ENCODE data around the gene WRAP73. TPM values are rescaled to one million over a fixed set of nuclear protein-coding genes. Genes with fewer than 3 reads are reported as not detected.
"Not testable (repeated sequence)": the region's sequence is repeated elsewhere in the genome, so short reads cannot be mapped to it uniquely, and the experiment has no call there.

Gene WRAP73
- polyA plus RNA-seq, 4 donors: 17.4 to 27.7 (median 20.3) TPM

DNA sequence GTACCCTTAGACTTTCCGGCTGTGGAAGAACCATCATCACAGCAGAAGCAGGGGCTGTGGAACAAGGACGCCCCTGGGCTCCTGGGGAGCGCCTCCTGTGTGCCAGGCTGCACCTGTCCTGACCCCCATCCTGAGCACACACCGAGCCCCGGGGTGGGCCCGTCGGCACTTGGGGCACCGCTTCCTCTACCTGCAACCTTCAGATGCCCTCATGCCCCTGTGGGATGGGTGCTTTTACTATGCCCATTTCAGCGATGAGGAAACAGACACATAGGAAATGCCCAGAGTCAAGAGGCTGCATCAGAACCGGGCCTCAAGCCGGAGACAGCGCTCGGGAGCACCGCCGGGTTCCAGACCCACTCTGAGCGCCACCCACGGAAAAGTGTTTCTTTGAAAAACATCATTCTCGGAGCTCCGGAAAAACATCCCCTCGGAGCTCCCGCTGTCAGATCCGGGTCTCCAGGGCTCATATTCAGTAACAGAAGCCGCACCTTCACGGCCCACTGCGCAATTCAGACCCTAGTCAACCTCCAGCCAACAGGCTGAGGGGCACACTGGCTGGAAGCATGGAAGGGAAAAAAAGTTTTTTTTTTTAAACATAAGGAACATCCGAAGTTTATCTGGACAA lies 17.1 kb downstream of the WRAP73 start:
- DNase-seq (ENCODE audit: low read depth in 4 of 4, low spot score in 2 of 4): no peak

GRCh38 chr1:3632298-3632697 lies 17.6 kb downstream of the WRAP73 start:
- DNase-seq (ENCODE audit: low read depth in 4 of 4, low spot score in 2 of 4): no peak

DNA sequence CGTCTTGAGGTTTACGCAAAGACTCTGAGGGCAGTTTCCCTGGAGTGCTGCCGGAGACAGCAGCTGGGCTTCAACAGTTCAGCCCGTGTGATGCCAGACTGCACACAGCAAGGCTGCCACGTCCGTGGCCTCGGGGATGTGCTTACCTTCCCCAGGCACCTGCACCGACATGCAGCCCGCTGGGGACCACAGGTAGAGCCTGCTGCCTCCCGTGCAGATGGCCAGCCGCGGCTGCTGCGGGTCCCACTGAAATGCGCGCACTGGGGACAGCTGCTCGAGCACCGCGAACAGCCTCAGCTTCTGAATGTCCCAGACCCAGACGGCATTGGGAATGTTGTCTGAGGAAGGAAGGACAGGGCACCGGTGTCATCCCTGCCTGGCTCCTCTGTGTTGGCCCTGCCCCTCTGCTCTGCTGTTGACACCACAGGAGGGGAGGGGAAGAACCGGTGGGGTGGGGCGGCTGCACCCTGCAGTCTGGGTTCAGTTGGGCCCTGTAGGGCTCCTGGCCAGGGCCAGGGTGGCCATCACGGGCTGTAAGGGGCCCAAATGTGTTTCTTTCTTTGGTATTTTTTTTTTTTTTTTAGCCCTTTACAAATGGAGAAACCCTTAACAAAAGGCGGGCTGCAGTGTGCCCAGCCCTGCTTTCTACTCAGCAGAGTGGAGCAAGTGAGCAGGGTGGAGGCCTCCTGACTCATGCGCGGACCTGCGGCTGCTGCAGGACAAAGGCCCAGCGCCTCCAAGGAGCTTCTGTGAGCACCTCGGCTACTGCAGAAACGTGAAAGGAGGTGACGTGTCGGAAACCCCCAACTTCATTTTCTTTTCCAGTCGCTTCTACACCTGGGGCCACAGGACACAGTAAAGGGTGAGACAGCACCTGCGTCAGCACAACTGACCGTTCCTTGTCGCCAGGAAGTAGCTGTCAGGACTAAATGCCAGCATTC lies 18.3 kb downstream of the WRAP73 start:
- no peak for DNase-seq (ENCODE audit: low read depth in 4 of 4, low spot score in 2 of 4)

- no peak for DNase-seq (ENCODE audit: low read depth in 4 of 4, low spot score in 2 of 4)
Measured at GRCh38 chr1:3630914-3631313, 19.0 kb downstream of the WRAP73 start.

DNA sequence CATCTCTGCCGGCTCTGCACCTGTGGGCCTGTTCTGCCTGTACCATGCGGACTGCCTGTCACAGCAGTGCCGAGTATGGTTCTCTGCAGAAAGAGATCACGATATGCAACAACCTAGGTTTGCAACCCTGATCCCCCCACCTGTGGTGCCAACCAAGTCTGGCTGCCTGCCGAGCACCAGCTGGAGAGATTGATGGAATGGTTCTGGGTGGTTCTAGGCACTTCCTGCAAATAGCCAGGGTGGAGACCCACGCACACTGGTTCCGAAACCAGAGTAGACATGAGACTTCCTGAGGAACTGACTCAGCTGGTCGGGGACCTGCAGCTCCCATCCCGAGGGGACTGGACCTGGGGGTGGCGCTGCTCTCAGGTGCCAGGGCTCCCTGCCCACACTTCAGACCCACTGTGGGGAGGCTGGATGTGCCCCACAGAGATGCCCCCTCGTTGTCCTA lies 19.7 kb downstream of the WRAP73 start:
- DNase-seq (ENCODE audit: low read depth in 4 of 4, low spot score in 2 of 4): no peak

- no peak for DNase-seq (ENCODE audit: low read depth in 4 of 4, low spot score in 2 of 4)
Measured at GRCh38 chr1:3629561-3630160, 20.2 kb downstream of the WRAP73 start.

GRCh38 chr1:3628445-3628844 lies 21.5 kb downstream of the WRAP73 start:
- no peak for DNase-seq (ENCODE audit: low read depth in 4 of 4, low spot score in 2 of 4)

GRCh38 chr1:3627515-3628253 lies 22.2 kb downstream of the WRAP73 start:
- DNase-seq (ENCODE audit: low read depth in 4 of 4, low spot score in 2 of 4): no peak

GRCh38 chr1:3626025-3626424 lies 23.9 kb downstream of the WRAP73 start:
- no peak for DNase-seq (ENCODE audit: low read depth in 4 of 4, low spot score in 2 of 4)

DNA sequence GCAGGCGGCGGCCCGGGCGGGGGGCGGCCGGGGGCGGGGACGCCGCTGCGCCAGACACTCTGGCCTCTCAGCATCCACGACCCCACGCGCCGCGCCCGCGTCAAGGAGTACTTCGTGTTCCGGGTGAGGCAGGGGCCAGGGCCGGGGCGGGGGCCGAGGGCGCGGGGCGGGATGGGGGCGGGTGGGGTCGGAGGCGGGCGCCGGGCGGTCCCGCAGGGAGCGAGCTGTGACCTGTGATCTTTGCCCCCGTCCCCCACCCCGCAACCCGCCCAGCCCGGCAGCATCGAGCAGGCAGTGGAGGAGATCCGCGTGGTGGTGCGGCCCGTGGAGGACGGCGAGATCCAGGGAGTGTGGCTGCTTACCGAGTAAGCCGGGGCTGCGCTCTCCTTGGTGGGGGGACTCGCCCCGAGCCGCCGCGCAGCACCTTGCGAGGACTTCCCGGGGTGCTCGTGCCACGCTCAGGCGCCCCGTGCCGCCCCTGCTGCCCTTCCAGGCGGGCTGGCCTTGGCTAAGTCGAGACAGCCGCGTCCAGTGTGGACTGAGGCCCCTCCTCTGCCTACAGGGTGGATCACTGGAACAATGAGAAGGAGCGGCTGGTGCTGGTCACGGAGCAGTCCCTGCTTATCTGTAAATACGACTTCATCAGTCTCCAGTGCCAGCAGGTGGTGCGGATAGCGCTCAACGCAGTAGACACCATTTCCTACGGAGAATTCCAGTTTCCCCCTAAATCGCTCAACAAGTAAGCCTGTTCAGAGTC lies 24.6 kb downstream of the WRAP73 start:
- DNase-seq (ENCODE audit: low read depth in 4 of 4, low spot score in 2 of 4): no peak

DNA sequence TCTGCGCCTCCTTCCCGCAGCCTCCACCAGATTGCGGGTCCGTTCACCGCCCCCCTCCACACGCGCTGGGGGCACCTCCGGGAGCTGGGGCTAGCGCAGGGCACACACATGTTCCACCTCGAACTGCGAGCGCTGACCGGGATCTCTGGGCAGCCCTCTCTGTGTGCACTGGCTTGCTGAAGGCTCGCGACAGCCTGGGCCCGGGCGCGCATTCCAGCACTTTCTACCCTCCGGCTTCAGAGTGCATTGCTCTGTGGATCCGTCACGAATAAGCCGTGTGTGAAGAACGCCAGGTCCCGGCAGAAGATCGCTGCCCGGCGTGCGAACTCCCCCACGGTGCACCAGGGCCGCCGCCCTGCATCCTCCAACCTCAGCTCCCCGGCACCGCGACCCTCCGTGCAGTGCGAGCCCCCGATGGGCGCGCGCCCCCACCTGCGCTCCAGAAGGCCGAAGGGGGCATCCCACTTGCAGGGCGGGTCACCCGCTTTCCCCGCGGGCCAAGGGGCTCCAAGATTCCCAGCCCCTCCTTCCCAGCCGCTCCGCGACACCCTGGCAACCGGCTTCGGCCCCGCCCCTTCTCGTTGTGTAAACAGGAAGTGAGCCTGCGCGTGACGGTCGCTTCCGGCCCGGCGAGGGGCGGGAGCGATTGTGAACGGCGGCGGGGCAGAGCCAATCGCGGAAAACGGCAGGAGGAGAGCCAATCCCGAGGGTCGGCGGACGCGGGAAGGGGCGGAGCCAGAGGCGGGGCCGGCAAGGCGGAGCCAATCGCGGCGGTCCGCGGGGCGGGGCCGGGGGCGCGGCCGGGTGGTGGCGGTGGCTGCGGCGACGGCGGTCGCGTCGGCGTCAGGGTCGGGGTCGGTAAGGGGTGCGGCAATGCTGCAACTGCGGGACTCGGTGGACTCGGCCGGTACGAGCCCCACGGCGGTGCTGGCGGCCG lies 25.4 kb downstream of the WRAP73 start, which contains the start of gene TPRG1L:
Gene TPRG1L (plus strand): TSS at position 816 of the 937 bp plus-strand sequence. CDS start 58 bp downstream, at position 874.
- DNase-seq (ENCODE audit: low read depth in 4 of 4, low spot score in 2 of 4): peak in 3 of 4 donors; percentile 92 to 96 (median 93)

- no peak for DNase-seq (ENCODE audit: low read depth in 4 of 4, low spot score in 2 of 4)
Measured at GRCh38 chr1:3623441-3624199, 26.3 kb downstream of the WRAP73 start.

DNA sequence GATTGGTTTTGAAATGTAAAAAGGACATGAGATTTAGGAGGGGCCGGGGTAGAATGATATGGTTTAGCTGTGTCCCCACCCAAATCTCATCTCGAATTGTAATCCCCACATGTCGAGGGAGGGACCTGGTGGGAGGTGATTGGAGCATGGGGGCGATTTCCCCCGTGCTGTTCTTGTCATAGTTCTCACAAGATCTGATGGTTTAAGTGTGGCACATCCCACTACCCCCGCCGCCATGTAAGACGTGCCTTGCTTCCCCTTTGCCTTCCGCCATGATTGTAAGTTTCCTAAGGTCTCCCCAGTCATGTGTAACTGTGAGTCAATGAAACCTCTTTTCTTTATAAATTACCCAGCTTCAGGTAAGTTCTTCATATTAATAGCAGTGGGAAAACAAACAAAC lies 27.8 kb downstream of the WRAP73 start:
- not testable (repeated sequence) for DNase-seq (ENCODE audit: low read depth in 4 of 4, low spot score in 2 of 4)

DNA sequence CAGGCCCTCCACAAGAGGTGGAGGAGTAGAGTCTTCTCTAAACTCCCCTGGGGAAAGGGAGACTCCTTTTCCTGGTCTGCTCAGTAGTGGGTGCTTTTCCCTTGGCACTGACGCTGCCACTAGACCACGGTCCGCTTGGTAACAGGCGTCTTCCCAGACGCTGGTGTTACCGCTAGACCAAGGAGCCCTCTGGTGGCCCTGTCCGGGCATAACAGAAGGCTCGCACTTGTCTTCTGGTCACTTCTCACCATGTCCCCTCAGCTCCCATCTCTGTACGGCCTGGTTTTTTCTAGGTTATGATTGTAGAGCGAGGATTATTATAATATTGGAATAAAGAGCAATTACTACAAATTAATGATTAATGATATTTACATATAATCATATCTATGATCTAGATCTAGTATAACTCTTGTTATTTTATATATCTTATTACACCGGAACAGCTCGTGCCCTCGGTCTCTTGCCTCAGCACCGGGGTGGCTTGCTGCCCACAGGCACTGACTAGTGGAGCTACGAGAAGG lies 28.7 kb downstream of the WRAP73 start:
- not testable (repeated sequence) for DNase-seq (ENCODE audit: low read depth in 4 of 4, low spot score in 2 of 4)

DNA sequence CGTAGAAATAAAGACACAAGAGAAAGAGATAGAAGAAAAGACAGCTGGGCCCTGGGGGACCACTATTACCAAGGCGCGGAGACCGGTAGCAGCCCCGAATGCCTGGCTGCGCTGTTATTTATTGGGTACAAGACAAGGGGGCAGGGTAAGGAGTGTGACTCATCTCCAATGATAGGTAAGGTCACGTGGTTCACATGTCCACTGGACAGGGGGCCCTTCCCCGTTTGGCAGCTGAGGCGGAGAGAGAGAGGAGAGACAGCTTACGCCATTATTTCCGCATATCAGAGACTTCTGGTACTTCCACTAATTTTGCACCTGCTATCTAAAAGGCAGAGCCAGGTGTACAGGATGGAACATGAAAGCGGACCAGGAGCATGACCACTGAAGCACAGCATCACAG lies 29.2 kb downstream of the WRAP73 start:
- no peak for DNase-seq (ENCODE audit: low read depth in 4 of 4, low spot score in 2 of 4)

DNA sequence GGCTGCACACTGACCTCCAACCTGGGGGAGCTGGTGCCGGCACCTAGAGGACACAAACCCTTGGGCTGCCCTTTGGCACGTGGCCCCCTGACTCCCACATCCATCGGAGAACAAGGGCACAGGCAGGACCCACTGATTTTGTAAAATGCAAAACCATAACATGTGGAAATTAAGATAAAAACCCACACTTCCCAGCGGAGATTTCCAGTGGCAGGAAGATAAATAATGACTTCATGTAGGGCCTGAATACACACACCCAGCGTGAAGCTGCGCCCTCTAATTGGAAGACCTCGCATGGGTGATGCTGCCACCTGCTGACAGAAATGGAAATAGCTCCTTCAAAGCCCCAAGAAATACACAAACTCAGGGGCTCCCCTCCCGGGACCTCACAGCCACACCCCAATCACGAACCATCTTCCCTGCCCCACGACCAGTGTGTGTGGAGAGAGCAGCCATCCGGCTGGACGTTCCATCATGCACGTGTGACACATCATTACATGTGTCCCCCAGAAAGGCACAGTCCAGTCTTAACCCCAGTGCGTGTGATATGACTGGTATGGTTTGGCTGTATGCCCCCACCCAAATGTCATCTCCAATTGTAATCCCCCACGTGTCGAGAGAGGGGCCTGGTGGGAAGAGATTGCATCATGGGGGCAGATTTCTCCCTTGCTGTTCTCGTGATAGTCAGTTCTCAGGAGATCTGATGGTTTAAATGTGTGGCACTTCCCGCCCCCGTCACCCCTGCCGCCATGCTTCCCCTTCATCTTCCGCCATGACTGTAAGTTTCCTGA lies 30.8 kb downstream of the WRAP73 start:
- no peak for DNase-seq (ENCODE audit: low read depth in 4 of 4, low spot score in 2 of 4)

GRCh38 chr1:3618531-3618880 lies 31.4 kb downstream of the WRAP73 start:
- no peak for DNase-seq (ENCODE audit: low read depth in 4 of 4, low spot score in 2 of 4)

All from left renal cortex interstitium (tissue), 4 donors.